Activated gamma-delta T cell treated with Interleukin-2 at 50 U/mL for 16 hours (primary cell): Measurements from ENCODE around the gene NKAIN2.
"Not testable (repeated sequence)": the region's sequence is repeated elsewhere in the genome, so short reads cannot be mapped to it uniquely, and the experiment has no call there.

Experiments used
- DNase-seq: peaks from one replicate; pipeline ENCODE4 v3.0.0-alpha.2; 2020

The NKAIN2 gene

DNA sequence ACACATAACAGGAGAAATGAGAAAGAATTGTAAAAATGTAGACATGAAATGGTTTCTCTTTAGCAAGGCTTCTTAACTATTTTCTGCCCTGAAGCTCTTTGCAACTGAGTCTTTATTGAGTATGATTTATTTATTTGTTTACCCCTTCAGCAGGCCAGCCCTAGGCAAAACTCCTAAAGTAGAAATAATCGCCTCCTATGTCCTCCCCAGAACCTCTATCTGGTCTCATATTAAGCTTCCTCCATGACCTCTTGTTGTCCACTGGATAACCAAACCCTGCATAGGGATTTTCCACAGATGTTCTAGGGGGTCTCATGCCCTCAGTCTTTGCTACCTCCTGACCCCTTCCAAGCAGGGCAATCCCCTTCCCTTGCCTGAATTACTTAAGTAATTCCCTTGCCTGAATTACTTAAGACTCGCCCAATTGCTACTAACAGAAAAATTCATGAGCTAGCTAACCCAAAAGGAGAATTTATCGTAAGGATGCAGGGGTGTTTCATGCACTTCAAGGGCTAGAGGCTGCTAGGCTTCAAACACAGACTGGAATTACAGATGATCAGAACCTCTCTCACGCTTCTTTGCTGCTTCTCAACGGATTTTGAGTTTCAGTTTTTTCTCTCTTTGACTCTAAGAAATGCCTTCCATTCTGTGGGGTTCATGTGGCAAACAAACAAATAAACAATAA lies 732.6 kb downstream of the NKAIN2 start:
- DNase-seq = no peak

DNA sequence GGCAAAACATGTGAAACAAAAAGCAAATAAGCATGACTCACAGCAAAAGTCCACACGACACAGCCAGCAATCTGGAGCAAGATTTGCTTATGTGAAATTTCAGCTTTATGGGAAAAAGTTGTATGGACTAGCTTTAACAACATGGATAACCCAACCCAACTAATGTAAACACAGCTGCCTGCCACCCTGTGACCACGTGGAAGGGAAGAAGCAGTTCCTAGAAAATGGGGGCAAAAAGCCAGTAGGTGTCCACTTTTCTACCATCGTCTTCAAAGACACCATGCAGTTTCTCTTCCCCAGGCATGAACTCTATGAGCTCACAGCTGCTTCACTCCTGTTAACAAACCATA lies 733.2 kb downstream of the NKAIN2 start:
- DNase-seq = no peak

DNA sequence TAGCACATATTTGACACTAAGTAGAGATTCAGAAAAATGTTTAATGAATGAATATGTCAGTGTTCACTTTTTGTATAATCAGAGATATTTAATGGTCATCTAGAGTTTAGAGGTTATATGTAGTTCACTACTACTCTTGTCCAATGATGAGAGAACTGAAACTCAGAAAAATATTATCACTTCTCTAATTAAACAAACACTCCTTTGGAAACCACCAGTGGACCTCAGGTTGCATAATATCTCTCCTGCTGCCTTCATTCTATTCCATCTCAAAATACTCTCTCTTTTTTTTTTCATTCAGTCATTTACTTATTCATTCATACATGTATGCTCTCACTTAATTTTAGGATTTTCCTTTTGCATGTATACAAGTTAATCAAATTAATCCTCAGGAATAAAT lies 735.4 kb downstream of the NKAIN2 start:
- DNase-seq = no peak

DNA sequence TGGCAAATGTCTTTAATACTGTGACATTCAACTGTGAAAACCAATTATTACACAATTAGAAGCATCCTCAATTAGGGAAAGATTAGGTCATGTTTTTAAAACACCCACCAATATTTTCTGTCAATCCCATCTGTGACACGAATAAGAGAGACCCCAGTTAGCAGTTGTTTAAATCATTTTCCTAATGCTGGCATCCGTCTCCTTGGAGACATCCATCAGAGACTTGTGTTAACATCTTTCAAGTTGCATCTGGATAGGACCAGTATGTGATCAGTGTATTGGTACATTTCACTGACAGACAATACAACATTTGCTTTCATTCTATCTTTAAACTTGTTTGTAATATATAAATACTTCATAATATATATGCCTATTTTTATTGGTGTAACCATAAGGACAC lies 737.9 kb downstream of the NKAIN2 start:
- no peak for DNase-seq

DNA sequence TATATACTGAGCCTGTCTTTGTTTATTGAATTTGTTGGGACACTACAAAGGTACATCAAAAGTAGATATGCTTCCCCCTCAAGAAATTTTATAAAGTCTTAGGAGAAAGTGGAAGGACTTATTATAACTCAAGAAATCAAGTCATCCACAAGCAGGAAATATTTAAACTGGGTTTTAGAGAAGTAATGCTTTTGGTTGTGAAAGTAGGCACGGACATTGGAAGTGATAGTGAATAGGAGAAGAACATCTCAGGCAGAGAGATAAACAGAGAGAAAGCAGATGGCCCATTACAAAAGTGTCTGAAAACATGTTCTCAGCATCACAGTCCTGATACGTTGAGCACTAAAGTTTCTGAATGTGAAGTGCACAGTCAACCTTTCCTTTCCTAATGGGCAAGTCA lies 742.9 kb downstream of the NKAIN2 start:
- DNase-seq = no peak

DNA sequence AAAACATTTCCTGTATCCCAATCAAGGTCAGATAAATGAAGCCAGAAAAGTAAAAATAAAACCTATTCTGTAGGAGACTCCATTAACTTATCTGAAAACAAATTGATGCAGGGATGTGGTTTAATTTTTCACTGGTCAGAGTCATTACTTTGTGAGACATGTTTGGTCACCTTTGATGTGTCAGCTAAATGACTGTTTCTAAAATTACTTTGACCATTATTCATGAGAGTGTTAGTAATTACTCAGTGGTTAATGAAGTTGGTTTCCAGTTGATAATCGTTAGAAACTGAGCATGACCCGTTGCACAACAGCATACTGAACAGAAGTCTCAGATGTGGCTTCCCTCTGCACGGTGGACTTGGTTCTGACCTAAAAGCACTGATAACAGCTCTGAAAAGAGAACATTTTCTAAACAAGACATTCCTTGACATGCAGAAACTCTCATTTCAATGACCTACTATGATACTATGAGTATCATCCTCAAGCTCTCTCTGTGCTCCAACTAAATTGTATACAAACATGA lies 748.1 kb downstream of the NKAIN2 start:
- DNase-seq = no peak

DNA sequence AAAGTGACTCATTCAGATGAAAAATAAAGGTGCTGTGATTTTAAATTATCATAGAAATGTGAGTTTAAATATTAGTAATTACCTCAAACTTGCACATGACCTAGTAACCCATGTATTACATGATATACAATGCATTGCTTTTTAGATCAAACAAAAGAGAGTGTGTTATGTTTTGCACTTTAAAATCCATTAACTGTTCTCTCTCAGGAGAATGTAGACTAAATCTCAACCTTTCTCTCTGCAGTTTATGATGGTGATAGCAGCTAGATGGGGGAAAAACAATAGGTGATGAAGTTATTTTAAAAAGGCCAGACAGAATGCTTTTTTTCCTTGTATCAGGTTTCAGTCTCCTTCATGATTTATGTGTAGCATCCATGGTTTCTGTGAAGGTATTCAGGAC lies 754.2 kb downstream of the NKAIN2 start:
- DNase-seq = no peak

DNA sequence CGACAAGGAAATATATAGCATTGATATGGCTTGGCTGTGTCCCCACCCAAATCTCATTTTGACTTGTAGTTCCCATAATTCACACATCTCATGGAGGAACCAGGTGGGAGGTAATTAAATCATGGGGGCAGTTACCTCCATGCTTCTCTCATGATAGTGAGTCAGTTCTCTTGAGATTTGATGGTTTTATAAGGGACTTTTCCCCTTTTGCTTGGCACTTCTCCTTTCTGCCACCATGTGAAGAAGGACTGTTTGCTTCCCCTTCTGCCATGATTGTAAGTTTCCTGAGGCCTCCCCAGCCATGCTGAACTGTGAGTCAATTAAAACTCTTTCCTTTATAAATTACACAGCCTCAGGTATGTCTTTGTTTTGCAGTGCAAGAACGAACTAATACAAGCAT lies 756.4 kb downstream of the NKAIN2 start:
- not testable (repeated sequence) for DNase-seq

DNA sequence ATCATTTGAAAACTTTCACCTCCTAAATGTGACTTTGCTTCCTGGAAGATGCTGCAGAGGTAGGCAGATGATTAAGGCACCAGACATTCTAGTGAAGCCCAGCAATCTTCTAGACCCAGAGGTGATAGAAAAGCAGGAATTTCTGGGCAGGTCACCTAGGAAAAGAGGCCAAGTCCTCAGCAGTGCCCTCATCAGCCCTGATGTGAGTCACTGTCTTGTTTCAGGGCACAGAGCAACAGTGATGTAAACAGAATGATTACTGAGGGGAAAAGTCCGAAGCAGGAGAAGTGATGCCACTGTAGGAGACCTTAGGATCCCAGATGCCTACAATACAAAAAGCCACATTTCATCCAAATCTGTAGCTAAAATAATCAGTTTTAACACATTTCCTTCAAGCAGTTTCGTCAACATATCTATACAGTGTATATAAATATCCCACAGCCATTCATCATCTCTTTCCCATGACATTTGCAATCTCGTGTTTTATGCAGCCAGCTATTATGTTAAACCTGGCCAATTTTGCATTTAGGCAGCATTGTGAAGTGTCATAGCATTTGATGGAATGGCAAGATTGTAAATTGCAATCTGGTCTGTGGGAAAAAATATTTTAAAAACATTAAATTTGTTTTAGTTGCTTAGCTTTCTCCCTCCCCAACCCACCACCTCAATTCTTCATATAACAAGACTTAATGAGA lies 757.4 kb downstream of the NKAIN2 start:
- no peak for DNase-seq

DNA sequence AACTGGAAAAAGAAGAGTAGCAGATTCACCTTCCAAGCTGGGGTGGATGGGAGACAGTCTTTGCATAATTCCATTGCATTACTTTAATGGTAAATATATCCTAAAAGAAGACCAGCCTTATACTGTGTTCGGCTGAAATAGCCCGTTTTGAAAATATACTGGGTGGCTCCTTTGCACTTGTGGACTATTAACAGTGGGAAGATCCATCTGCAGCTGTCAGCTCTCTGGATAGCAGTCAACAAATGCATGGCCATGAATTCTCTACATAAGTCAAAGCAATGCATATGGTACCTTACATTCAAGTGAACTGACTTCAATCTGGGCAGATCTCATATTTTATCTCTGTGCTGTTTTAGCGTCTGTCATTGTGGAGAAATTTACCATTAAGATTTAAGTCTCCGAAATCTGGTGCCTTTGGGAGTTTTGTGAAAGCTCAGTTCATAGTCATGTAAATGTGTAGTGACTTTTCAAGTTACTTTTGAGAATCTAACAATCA lies 758.0 kb downstream of the NKAIN2 start:
- DNase-seq = no peak

DNA sequence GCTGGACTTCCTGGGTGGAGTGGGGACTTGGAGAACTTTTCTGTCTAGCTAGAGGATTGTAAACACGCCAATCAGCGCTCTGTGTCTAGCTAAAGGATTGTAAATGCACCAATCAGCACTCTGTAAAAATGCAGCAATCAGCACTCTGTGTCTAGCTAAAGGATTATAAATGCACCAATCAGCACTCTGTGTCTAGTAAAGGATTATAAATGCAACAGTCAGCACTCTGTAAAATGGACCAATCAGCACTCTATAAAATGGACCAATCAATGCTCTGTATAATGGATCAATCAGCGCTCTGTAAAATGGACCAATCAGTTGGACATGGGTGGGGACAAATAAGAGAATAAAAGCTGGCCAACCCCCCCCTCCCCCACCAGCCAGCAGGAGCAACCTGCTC lies 760.5 kb downstream of the NKAIN2 start:
- not testable (repeated sequence) for DNase-seq

DNA sequence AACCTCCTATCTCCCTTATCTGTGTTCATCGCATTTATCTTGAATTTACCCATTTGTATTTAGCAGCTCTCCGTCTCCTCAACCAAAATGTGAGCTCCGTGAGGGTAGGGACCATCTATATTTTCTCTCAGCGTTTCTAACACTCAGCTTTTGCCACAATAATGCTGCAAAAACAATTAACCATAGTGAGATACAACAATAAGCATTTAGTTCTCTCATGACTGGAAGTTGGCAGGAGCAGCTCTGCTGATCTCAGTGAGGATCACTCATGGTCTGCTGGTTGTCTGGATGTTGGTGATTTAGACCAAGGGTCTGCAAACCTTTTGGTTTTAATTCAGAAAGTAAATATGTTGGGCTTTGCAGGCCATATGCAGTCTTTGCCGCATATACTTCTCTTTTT lies 763.7 kb downstream of the NKAIN2 start:
- DNase-seq = no peak

DNA sequence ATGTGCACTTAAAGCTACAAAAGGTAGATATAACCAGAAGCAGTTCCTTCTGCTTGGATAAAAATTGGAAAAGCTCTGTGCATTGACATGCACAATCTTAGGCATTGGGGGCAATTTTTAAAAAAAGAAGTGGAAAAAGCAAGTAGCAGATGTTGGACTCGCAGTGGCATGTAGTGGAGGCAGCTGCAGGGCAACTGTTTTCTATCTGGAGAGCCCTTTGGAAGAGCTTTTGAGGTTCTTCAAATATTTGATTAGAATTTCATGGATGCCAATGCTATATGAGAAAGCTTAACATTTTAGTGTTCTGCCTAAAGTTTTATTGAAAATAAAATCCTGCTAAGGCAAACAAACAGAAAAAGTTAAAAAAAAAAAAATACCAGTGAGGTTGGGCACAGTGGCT lies 770.3 kb downstream of the NKAIN2 start:
- no peak for DNase-seq

DNA sequence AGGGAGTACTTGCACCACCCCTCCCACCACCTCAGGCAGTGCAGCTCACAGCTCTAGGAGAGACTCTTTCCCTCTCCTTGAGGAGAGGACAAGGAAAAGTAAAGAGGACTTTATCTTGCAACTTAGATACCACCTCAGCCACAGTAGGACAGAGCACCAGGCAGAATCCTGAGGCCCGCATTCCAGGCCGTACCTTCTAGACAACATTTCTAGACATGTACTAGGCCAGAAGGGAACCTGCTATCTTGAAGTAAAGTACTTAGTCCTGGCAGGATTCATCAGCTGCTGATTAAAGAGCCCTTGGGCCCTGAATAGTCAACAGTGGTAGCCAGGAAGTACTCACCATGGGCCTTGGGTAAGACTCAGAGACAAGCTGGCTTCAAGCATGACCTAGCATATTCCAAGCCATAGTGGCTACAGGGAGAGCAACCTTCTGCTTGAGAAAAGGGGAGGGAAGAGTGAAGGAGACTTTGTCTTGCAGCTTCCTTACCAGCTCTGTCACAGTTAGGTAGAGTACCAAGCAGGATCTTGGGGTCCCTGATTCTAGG lies 774.1 kb downstream of the NKAIN2 start:
- DNase-seq = no peak

DNA sequence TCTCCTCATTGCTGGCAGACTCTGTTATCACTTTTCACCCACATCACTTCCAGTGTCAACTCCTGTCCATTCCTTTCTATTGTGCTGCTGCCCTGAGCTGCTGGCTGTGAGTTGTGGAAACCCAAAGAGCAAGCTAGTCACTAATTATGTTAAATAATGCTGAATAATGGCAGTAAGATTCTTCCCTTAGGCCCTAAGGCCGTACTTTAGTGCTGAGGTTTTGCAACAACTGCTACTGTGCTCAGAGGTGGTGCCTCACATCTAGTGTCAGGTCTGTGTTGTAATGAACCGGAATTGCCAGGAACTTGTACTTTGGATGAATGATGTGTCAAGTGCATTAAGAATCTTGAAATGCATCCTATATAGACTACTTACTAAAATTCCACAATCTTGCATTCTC lies 786.3 kb downstream of the NKAIN2 start:
- DNase-seq = no peak

DNA sequence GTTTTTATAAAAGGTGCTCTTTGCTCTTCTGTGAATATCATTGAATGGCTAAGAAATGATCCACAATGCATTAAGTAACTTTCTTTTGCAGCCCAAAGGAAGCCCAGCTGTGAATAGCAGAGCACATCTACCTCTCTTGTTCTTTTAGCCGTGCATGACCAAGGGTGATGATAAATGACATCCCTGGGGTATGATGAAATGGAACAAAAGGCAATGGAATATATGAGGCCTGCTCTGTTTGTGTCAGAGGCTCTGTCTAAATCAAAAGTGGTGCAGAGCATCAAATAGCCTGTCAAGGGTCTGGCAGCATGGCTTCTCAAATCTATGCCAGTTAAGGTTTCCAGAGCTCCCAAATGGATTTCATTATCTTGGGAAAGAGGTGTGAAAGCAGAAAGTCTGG lies 796.0 kb downstream of the NKAIN2 start:
- no peak for DNase-seq

DNA sequence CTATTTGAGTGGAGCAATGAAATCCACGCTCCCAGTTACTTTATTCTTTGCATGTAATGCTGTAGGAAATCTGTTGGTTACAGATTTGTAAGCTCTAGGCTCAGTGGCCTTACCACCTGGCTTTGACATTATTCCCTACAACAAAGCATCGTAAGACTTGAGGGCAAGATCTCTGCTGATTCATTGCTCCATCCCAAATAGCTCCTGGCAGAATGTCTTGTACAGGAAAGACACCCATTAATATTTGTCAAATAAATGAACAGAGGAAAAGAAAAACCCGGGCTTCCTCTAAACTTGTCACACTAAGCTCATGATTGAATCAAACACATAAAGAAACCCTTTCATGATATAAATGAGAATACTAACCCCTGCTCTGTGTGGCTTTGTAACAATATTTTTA lies 801.1 kb downstream of the NKAIN2 start:
- DNase-seq = no peak

DNA sequence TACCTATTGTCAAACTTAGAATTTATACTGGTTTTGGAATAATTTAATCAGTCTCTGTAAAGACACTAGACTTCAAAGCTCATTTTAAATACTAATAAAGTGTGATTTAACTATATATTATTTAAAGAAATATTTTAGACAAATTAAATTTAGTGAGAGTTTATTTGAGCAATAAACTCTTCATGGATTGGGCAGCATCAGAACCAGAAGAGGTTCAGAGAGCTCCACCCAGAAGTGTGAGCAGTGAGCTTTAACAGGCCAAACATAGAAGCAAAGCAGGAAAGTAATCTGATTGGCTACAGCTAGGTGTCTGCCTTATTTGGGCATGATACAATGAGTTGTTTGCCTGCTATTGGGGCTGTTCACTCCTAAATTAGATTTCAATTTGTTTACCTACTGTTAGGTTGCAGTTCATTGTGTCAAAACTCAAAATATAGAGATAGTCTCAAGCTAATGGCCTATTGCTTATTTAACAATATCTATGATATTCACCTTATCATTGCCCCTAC lies 803.5 kb downstream of the NKAIN2 start:
- DNase-seq = no peak

DNA sequence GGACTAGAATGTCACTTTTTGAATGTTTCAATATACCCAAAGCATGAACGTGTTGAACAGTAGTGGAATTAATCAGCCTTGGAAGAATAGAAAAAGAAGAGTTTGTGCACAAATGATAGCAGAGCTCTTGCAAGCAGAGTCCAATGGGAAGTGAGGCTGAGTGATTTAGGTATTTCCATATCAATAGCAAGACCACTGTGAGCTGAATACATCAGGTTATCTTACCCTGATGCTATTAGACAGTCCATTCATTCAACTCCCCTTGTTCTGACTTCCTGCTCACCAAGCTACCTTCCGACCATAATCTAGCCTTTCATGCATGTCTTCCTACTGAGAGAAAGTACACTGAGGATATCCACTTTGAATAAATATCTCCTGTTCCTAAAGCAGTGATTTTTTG lies 809.4 kb downstream of the NKAIN2 start:
- DNase-seq = no peak

DNA sequence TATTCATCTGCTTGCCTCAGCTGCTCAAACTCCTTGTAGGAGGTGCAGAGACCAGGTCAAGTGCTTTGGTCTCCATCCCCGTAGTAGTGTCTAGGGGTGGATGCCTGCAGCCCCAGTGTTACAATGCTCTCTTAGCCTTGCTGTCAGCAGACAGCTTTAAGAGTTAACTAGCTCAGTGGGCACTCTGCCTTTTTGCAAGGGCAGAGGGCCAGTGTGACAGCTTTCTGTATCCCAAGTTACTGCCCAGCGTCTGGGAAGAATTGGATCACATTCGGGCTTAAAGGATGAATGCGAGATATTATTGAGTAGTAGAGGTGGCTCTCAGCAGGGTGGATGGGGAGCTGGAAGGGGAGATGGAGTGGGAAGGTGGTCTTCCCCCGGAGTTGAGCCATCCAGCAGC lies 818.7 kb downstream of the NKAIN2 start:
- DNase-seq = no peak

DNA sequence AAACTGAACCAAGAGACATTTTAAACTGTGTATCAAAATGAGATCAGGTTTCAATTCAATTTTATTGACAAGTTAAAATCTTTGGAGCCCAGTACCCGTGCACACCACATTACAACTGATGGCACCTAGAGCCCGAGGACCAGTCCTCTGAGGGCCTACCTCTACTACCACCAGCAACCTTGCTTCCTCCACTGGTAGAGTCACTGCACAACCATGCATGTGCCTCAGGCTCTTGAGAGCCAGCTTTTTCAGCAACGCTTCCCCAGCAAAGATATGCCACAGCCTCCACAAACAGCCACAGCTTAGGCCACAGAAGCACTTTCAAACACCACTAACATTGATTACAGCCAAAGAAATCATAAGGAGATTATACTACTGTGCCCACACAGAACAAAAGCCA lies 830.0 kb downstream of the NKAIN2 start:
- DNase-seq = no peak

DNA sequence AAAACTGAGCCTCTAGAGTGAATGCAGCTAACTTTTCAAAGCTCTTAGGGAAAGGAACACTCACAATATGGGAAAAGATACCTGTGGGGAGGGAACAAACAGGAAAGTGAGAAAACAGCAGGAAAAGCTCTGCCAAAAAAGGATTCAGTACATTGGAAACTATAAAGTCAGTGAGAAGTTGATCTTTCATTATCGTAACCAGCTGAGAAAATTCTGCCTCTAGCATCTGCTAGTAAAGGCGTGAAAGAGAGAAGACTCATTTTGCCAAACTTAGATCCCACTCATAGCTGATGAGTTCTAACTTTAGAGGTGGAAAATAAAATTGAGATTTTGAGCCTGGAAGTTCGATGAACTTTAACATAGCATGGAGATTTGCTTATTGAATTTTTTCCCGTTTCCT lies 836.8 kb downstream of the NKAIN2 start:
- no peak for DNase-seq

DNA sequence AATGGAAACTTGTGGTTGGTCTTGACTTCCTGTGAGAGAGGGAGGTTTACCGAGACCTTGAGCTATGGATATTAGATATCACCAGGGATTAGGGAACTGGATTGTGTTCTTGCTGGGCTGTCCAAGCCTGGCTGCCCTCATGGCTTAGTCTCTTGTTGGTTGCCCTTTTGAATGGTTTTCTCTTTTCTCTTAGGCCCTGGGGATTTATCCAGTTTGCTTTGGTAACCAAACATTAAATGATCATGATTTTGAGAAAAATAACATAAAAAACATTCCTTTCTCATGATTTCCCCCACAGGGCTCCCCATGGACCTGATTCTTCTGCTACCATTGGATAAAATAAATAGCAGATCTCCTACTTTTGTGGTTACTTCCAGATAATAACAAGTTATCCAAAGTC lies 852.2 kb downstream of the NKAIN2 start:
- no peak for DNase-seq

DNA sequence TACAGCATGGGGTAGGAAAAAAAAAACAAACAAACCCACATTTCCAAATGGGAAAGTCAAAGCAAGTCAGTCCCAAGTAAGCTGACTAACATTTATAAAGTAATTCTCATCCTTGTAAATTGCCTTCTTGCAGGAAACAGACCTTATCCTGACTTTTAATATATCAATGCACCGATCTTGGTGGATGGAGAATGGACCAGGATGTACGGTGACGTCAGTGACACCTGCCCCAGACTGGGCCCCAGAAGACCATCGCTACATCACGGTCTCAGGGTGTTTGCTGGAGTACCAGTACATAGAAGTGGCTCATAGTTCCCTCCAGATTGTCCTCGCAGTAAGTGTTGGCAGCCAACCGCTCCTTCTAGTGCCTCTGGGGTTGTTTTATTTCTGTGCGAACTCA lies 854.4 kb downstream of the NKAIN2 start:
- no peak for DNase-seq
